Activated CD4-positive, alpha-beta memory T cell treated with anti-CD3 and anti-CD28 coated beads for 36 hours (primary cell): ENCODE data around the gene NETO1. TPM values are rescaled to one million over a fixed set of nuclear protein-coding genes. Genes with fewer than 3 reads are reported as not detected.

Experiments
- CTCF ChIA-PET: fragments of 350-600 bp; sonication (Branson Sonifier 250); formaldehyde crosslinking; loops from one replicate; lab custom pipeline; 2021; ENCODE audit warnings: antibody characterized with exemption, inconsistent platforms; lab: Charles Lee
- POLR2A ChIA-PET: fragments of 350-600 bp; sonication (Branson Sonifier 250); formaldehyde crosslinking; loops from one replicate; lab custom pipeline; 2021; ENCODE audit warnings: antibody characterized with exemption; lab: Charles Lee
- DNase-seq: peaks from one replicate; pipeline ENCODE4 v3.0.0-alpha.2; 2020
- H3K27ac Mint-ChIP-seq: one replicate; pipeline ENCODE4 v1.8.0; 2021; ENCODE audit warnings: mixed read lengths
- H3K27me3 Mint-ChIP-seq: one replicate; pipeline ENCODE4 v1.8.0; 2021; ENCODE audit warnings: mixed read lengths
- H3K36me3 Mint-ChIP-seq: one replicate; pipeline ENCODE4 v1.8.0; 2021; ENCODE audit warnings: mixed read lengths
- H3K4me1 Mint-ChIP-seq: one replicate; pipeline ENCODE4 v1.8.0; 2021; ENCODE audit warnings: low read depth, mixed read lengths
- H3K4me3 Mint-ChIP-seq: one replicate; pipeline ENCODE4 v1.8.0; 2021; ENCODE audit warnings: mild to moderate bottlenecking, mixed read lengths
- H3K9me3 Mint-ChIP-seq: one replicate; pipeline ENCODE4 v1.8.0; 2021; ENCODE audit warnings: mixed read lengths
- intact Hi-C: fragments of 100-400 bp; cut with micrococcal nuclease; formaldehyde crosslinking; loops from one replicate; pipeline ENCODE4 v1.15.1; 2023
- total RNA-seq, 2 experiments: library from RNA; stranded (reverse); gene quantifications; one replicate each; pipeline ENCODE4 v1.2.3, GENCODE V29; 2021

NETO1 gene
- total RNA-seq, 2 experiments from 2014 or later: not detected

GRCh38 chr18:72866901-72867745 lies 664 bp downstream of the NETO1 start:
- Mint-ChIP-seq H3K36me3 (no peaks in the 10 kb centered on the region), H3K4me3 (no peak overlapping the region)
- POLR2A ChIA-PET: no interaction called here

DNA sequence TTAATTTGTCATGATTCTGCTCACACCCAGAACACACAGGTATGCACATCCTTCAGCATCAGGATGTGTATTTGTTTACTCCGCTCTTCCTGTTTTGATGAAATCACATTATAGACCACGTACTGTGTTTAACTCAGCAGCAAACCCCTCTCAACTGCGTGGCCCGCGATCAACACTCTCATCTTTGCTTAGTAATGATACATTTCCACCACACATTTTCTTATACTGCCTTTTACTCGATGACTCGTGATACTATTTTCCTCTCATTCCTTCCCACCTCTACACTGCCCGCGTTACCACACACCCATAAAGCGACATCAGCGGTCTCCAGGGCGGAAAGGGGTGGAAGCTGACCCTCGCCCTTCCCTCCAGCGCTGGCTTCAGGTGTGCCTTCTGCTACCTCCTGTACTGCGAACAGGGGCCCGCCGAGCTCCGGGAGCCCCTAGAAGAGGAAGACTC lies 1.3 kb downstream of the NETO1 start:
- H3K27me3 Mint-ChIP-seq: peaks cover 21% of the 10 kb centered on the region
- no peaks in the 10 kb centered on the region for H3K4me1 Mint-ChIP-seq
- CTCF ChIA-PET: no interaction called here
- POLR2A ChIA-PET: no interaction called here
- peaks cover 4% of the 10 kb centered on the region for H3K9me3 Mint-ChIP-seq
- no peak for DNase-seq
- H3K27ac Mint-ChIP-seq: no peak overlapping the region
- H3K4me3 Mint-ChIP-seq: no peak overlapping the region
- intact Hi-C loops: no loop called here
- no peaks in the 10 kb centered on the region for H3K36me3 Mint-ChIP-seq

More at GRCh38 chr18:72866901-72867745, 664 bp downstream of the NETO1 start:
- DNase-seq: no peak
- Mint-ChIP-seq H3K4me1 (no peaks in the 10 kb centered on the region), H3K9me3 (peaks cover 4% of the 10 kb centered on the region), H3K27me3 (peaks cover 21% of the 10 kb centered on the region), H3K27ac (no peak overlapping the region)
- intact Hi-C loops: no loop called here
- CTCF ChIA-PET: no interaction called here

GRCh38 chr18:72863754-72864153 lies 4.0 kb downstream of the NETO1 start:
- DNase-seq: no peak
- Mint-ChIP-seq H3K4me3 (no peak overlapping the region), H3K27ac (no peak overlapping the region), H3K36me3 (no peaks in the 10 kb centered on the region), H3K27me3 (peaks cover 11% of the 10 kb centered on the region), H3K9me3 (peaks cover 4% of the 10 kb centered on the region), H3K4me1 (no peaks in the 10 kb centered on the region)
- intact Hi-C loops: no loop called here
- ChIA-PET CTCF (no interaction called here), POLR2A (no interaction called here)

GRCh38 chr18:72859088-72859487 lies 8.7 kb downstream of the NETO1 start:
- no peaks in the 10 kb centered on the region for H3K27me3 Mint-ChIP-seq
- DNase-seq: no peak
- H3K9me3 Mint-ChIP-seq: peaks cover 4% of the 10 kb centered on the region
- intact Hi-C loops: no loop called here
- POLR2A ChIA-PET: no interaction called here
- CTCF ChIA-PET: interaction anchor here (0.7 kb wide), 1 partner anchor 925 kb away, joined by 3 read pairs; no protein-coding TSS in a partner anchor
- H3K27ac Mint-ChIP-seq: no peak overlapping the region
- no peak overlapping the region for H3K4me3 Mint-ChIP-seq
- no peaks in the 10 kb centered on the region for H3K4me1 Mint-ChIP-seq
- no peaks in the 10 kb centered on the region for H3K36me3 Mint-ChIP-seq

GRCh38 chr18:72849671-72850070 lies 18.1 kb downstream of the NETO1 start:
- Mint-ChIP-seq H3K27me3 (no peaks in the 10 kb centered on the region), H3K36me3 (no peaks in the 10 kb centered on the region), H3K27ac (no peak overlapping the region), H3K4me3 (no peak overlapping the region), H3K9me3 (peaks cover 21% of the 10 kb centered on the region), H3K4me1 (no peaks in the 10 kb centered on the region)
- ChIA-PET CTCF (no interaction called here), POLR2A (no interaction called here)
- intact Hi-C loops: no loop called here
- DNase-seq: no peak

- no peaks in the 10 kb centered on the region for H3K36me3 Mint-ChIP-seq
- CTCF ChIA-PET: no interaction called here
- intact Hi-C loops: no loop called here
- no peaks in the 10 kb centered on the region for H3K27me3 Mint-ChIP-seq
- no peak overlapping the region for H3K4me3 Mint-ChIP-seq
- POLR2A ChIA-PET: no interaction called here
- no peak for DNase-seq
- H3K4me1 Mint-ChIP-seq: no peaks in the 10 kb centered on the region
- H3K27ac Mint-ChIP-seq: no peak overlapping the region
- H3K9me3 Mint-ChIP-seq: peaks cover 25% of the 10 kb centered on the region
Observed at GRCh38 chr18:72848503-72849237, 19.1 kb downstream of the NETO1 start.

- POLR2A ChIA-PET: no interaction called here
- no peaks in the 10 kb centered on the region for H3K36me3 Mint-ChIP-seq
Observed at GRCh38 chr18:72847771-72848170, 20.0 kb downstream of the NETO1 start.

GRCh38 chr18:72846736-72847533 lies 20.9 kb downstream of the NETO1 start:
- Mint-ChIP-seq H3K9me3 (peaks cover 25% of the 10 kb centered on the region), H3K4me1 (no peaks in the 10 kb centered on the region), H3K27ac (no peak overlapping the region), H3K27me3 (no peaks in the 10 kb centered on the region), H3K36me3 (no peaks in the 10 kb centered on the region), H3K4me3 (no peak overlapping the region)
- ChIA-PET CTCF (no interaction called here), POLR2A (no interaction called here)
- intact Hi-C loops: no loop called here
- DNase-seq: no peak

More at GRCh38 chr18:72847771-72848170, 20.0 kb downstream of the NETO1 start:
- Mint-ChIP-seq H3K27ac (no peak overlapping the region), H3K9me3 (peaks cover 25% of the 10 kb centered on the region), H3K4me1 (no peaks in the 10 kb centered on the region), H3K4me3 (no peak overlapping the region), H3K27me3 (no peaks in the 10 kb centered on the region)
- CTCF ChIA-PET: no interaction called here
- intact Hi-C loops: no loop called here
- no peak for DNase-seq

DNA sequence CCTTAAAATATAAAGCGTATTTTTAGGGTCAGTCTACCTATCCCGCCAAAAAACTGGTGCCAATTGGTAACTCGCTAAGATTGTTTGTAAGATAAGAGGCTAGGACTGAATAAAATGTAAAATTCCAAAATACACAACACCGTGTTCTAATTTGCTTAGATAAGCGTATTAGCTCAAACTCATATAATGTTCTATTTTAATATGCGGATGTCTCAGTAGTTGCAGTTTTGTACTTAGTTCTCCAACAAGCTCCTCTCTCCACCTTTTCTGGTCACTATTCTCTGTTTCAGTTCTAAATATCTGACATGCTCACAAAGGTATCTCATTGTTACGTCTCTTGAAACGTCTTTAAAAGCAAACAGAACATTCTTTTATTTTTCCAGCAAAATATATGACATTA lies 24.0 kb downstream of the NETO1 start:
- H3K27ac Mint-ChIP-seq: no peak overlapping the region
- H3K4me1 Mint-ChIP-seq: no peaks in the 10 kb centered on the region
- no peaks in the 10 kb centered on the region for H3K27me3 Mint-ChIP-seq
- intact Hi-C loops: no loop called here
- no peak overlapping the region for H3K4me3 Mint-ChIP-seq
- POLR2A ChIA-PET: no interaction called here
- CTCF ChIA-PET: no interaction called here
- H3K36me3 Mint-ChIP-seq: no peaks in the 10 kb centered on the region
- no peak for DNase-seq
- H3K9me3 Mint-ChIP-seq: peaks cover 13% of the 10 kb centered on the region

GRCh38 chr18:72840109-72840508 lies 27.7 kb downstream of the NETO1 start:
- H3K4me1 Mint-ChIP-seq: no peaks in the 10 kb centered on the region
- no peaks in the 10 kb centered on the region for H3K36me3 Mint-ChIP-seq
- no peak overlapping the region for H3K27ac Mint-ChIP-seq
- DNase-seq: no peak
- intact Hi-C loops: no loop called here
- no peak overlapping the region for H3K4me3 Mint-ChIP-seq
- H3K9me3 Mint-ChIP-seq: peaks cover 4% of the 10 kb centered on the region
- no peaks in the 10 kb centered on the region for H3K27me3 Mint-ChIP-seq
- ChIA-PET CTCF (no interaction called here), POLR2A (no interaction called here)

GRCh38 chr18:72834731-72835130 lies 33.1 kb downstream of the NETO1 start:
- H3K4me3 Mint-ChIP-seq: no peak overlapping the region
- H3K4me1 Mint-ChIP-seq: no peaks in the 10 kb centered on the region
- intact Hi-C loops: no loop called here
- ChIA-PET POLR2A (no interaction called here), CTCF (no interaction called here)
- H3K9me3 Mint-ChIP-seq: peaks cover 12% of the 10 kb centered on the region
- H3K27ac Mint-ChIP-seq: no peak overlapping the region
- no peak for DNase-seq
- H3K27me3 Mint-ChIP-seq: no peaks in the 10 kb centered on the region
- no peaks in the 10 kb centered on the region for H3K36me3 Mint-ChIP-seq

DNA sequence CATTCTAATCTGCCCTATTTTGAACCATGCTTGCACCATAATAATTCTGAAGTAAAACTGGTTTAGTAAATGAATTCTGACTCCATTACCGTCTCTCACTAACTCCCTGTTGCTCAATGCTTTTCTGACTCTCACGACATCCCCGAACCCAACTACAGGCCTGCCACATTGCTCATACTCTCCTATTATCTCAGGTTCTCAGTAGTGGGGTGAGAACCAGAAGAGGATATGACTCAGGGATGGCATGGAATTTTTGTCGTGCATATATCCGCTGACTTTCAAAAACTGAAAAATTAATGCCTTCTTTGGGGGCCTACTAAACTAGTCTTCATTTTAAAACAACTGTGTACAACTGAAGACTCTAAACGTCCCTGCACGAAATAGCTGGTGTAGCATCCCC lies 34.3 kb downstream of the NETO1 start:
- Mint-ChIP-seq H3K27ac (no peak overlapping the region), H3K4me3 (no peak overlapping the region), H3K27me3 (no peaks in the 10 kb centered on the region), H3K4me1 (no peaks in the 10 kb centered on the region), H3K9me3 (peaks cover 15% of the 10 kb centered on the region), H3K36me3 (no peaks in the 10 kb centered on the region)
- CTCF ChIA-PET: no interaction called here
- intact Hi-C loops: no loop called here
- POLR2A ChIA-PET: no interaction called here
- DNase-seq: no peak
